Rectal smooth muscle tissue (tissue), 1 donor: ENCODE data around the gene ZG16B.
A peak's percentile ranks its signal among the peaks of the same experiment; 100 is the strongest.

ENCODE experiments used
- H3K27ac ChIP-seq: one replicate; pipeline ENCODE4 v1.7.0; 2013; ENCODE audit warnings: low read depth, low read length, inconsistent platforms
- H3K27me3 ChIP-seq: one replicate; pipeline ENCODE4 v1.7.0; 2013; ENCODE audit warnings: low read length; ENCODE audit not compliant: control insufficient read depth, insufficient read depth
- H3K36me3 ChIP-seq: one replicate; pipeline ENCODE4 v1.7.0; 2013; ENCODE audit warnings: low read length; ENCODE audit not compliant: control insufficient read depth, insufficient read depth
- H3K4me1 ChIP-seq: one replicate; pipeline ENCODE4 v1.7.0; 2013; ENCODE audit warnings: low read length; ENCODE audit not compliant: control insufficient read depth, insufficient read depth
- H3K4me3 ChIP-seq: one replicate; pipeline ENCODE4 v1.7.0; 2013; ENCODE audit warnings: low read length
- H3K9ac ChIP-seq: one replicate; pipeline ENCODE4 v1.7.0; 2013; ENCODE audit warnings: low read length

The ZG16B gene

DNA sequence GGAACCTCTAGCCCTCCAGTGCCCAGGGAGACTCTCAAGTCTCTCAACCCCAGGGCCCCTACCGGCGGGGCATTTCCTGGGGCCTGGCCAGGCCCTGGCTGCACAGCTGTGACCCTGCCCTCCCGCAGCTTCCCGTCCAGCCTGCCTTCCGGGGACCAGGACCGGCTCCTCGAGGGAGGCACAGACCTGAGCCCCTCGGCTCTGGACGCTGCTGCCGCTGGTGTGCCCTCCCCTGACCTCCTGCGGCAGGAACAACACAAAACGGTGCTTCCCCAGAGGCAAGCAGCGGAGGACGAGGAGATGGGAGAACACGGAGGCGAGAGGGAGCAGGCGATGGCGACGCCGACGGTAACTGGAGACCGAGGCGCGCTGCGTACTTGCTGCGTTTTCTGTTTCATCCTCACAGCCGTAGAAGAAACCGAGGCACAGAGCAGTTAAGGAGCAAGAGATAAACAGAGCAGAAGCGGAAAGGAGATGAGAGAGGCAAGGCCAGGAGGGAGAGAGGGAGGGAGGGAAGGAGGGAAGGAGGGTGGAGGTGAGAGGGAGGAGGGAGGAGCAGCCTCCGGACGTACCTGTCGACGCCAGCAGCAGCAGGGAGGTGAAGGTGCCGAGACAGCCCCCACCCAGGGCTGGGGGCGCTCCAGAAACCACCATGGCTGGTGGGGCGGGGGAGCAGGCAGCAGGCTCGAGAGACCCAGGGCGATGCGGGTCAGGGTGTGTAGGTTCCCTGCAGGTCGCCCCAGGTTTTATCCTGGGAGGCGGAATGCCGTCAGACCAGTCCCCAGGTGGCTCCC lies 27.5 kb downstream of the ZG16B start, which contains the start of gene PRSS22:
Gene PRSS22 (minus strand): TSS at position 720 of the 794 bp plus-strand sequence. CDS start 66 bp downstream, at position 654.
- no peaks in the 10 kb centered on the region for H3K4me1 ChIP-seq
- H3K36me3 ChIP-seq, result no peaks in the 10 kb centered on the region
- no peak within 1 kb of the TSS for H3K27ac ChIP-seq
- no peak within 1 kb of the TSS for H3K9ac ChIP-seq
- peaks cover 17% of the 10 kb centered on the region for H3K27me3 ChIP-seq
- no peak within 1 kb of the TSS for H3K4me3 ChIP-seq

DNA sequence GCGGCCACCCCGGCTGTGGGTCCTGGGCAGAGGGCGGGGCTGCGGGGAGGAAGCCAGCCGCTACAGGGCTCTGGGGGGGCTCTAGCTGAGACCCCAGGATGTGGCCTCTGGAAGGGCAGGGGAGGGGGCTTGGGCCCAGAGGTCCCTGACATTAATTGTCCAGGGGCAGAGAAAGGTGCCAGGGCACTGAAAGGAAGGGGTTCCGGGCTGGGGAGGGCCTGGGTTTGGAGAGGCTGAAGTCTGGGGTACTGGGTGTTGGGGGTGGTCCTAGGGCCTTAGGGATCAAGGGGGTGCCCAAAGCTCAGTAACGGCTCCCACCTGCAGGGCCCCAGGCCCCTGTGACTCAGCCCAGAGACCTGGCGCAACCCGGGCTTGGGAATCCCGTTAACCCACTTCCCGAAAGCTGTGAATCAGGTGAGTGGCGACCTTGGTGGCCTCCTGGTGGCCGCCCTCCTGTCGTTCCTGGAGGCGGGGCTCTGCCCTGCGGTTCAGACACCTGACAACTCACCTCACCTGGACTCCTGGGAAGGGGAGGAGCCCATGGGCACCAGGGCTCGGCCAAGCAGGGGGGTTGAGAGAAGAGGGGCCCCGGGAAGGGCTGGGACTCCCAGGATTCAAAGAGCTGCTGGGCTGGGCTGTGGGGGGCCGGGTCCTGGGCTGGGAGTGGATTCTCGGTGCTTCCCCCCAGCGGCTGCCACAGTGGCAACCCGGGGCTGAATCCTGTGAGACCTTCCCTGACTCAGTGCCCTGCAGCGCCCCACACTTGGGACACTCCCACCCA lies 28.3 kb downstream of the ZG16B start:
- Histone ChIP-seq H3K9ac (no peak overlapping the region), H3K36me3 (no peaks in the 10 kb centered on the region), H3K4me3 (no peak overlapping the region), H3K27ac (no peak overlapping the region), H3K27me3 (peaks cover 15% of the 10 kb centered on the region), H3K4me1 (no peaks in the 10 kb centered on the region)

- Histone ChIP-seq H3K27me3 (peaks cover 14% of the 10 kb centered on the region), H3K4me1 (no peaks in the 10 kb centered on the region), H3K36me3 (no peaks in the 10 kb centered on the region), H3K9ac (no peak overlapping the region), H3K4me3 (no peak overlapping the region), H3K27ac (no peak overlapping the region)
These were observed 29.7 kb downstream of the ZG16B start for GRCh38 chr16:2859686-2860265.

DNA sequence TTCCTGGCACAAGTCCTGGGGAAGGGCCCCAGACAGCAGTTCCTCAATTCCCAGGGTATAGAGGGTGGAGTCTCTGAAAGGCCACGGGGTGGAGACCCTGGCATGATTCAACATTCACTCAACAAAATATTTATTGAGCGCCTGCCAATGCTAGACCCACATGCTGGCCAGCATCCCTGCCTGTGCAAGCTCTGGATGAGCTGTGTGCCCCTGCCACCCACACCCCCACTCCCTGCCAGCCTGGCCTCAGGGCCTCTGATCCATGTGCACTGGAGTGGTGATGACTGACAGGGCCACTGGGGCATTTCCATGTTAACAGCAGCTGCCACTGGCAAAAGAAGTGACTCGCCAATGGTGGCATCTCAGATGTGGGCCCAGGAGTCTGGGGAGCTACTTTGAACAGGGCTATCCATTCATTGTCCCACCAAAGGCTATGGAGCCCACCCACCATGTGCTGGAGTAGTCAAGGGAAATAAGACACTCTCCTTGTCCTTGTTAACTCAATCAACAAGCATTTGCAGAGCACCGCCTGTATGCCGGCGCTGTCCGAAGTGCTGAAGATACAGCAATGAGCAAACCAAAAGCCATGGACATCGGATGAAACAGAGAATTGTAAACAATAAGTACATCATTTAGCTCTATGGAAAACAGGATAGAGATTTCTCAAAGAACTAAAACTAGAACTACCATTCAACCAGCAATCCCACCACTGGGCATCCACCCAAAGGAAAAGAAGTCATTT lies 30.9 kb downstream of the ZG16B start:
- Histone ChIP-seq H3K4me3 (no peak overlapping the region), H3K27me3 (peaks cover 14% of the 10 kb centered on the region), H3K27ac (no peak overlapping the region), H3K4me1 (no peaks in the 10 kb centered on the region), H3K36me3 (no peaks in the 10 kb centered on the region), H3K9ac (no peak overlapping the region)

- no peak overlapping the region for H3K4me3 ChIP-seq
- no peaks in the 10 kb centered on the region for H3K27me3 ChIP-seq
- H3K4me1 ChIP-seq, result no peaks in the 10 kb centered on the region
- H3K36me3 ChIP-seq, result no peaks in the 10 kb centered on the region
- H3K9ac ChIP-seq, result no peak overlapping the region
- no peak overlapping the region for H3K27ac ChIP-seq
These were observed 35.5 kb downstream of the ZG16B start for GRCh38 chr16:2865651-2866050.

DNA sequence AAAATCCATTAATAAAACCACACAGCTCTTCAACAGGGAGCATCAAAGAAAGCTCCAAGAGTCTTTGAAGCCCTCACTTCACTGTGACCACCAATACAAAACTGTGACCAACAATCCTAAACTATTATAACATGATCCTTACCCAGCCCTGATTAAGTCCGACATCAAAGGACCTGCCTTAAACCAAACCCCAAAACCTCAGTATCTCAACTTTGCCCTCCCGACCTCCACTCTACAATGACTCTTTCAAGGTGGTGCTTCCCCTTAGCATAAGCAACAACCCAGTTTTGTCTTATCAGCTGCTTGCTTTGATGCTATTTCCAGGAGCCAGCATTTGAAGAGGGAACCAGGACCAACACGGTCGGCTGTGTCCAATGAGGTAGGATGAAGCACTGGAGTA lies 36.3 kb downstream of the ZG16B start:
- no peak overlapping the region for H3K4me3 ChIP-seq
- no peaks in the 10 kb centered on the region for H3K4me1 ChIP-seq
- H3K27ac ChIP-seq, result no peak overlapping the region
- H3K36me3 ChIP-seq, result no peaks in the 10 kb centered on the region
- no peaks in the 10 kb centered on the region for H3K27me3 ChIP-seq
- H3K9ac ChIP-seq, result no peak overlapping the region

GRCh38 chr16:2867661-2867986 lies 37.5 kb downstream of the ZG16B start:
- Histone ChIP-seq H3K27ac (peak overlapping the region; percentile 96), H3K27me3 (no peaks in the 10 kb centered on the region), H3K9ac (peak overlapping the region; percentile 19), H3K36me3 (no peaks in the 10 kb centered on the region), H3K4me1 (no peaks in the 10 kb centered on the region), H3K4me3 (peak overlapping the region; percentile 60)

DNA sequence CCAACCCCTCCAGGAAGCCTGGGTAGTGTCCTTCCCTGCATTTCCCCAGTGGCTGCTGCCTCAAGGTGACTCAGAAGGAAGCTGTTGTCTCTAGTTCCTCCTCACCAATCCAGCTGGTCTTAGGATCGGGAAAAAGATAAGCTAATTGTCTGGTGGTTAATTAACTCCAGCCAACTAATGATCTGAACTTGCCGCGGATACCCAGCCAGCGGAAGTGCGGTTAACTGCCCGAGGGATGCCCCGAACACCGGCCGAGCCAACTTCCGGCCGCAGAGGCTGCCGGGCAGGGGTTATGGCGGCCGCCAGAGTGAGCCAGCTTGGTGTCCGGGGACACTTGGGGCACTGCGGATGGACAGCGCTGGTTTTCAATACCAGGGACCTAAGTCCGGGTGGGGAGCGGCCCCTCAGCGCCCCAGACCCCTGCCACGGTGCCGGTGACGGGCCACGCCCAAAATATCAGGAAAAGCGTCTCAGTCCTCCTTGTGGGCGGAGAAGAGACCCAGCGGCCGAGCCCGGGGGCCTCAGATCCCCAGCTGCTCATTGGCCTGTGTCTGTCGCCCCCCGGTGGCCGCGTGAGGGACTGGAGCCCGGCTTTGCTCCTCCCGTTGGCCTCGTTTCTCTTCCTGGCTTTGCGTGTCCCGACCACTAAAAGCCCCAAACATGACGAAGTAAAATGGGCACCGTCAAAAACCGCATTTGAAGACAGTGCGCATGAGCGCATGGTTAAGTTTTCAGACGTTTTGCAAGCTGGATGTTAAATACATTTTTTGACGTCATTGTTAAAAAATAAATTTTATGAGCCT lies 38.1 kb downstream of the ZG16B start:
- H3K4me1 ChIP-seq, result no peaks in the 10 kb centered on the region
- peak overlapping the region; percentile 60 for H3K4me3 ChIP-seq
- H3K27ac ChIP-seq, result peak overlapping the region; percentile 96
- no peaks in the 10 kb centered on the region for H3K36me3 ChIP-seq
- peak overlapping the region; percentile 51 for H3K9ac ChIP-seq
- H3K27me3 ChIP-seq, result no peaks in the 10 kb centered on the region

GRCh38 chr16:2871926-2872325 lies 41.8 kb downstream of the ZG16B start:
- no peaks in the 10 kb centered on the region for H3K4me1 ChIP-seq
- H3K4me3 ChIP-seq, result no peak overlapping the region
- no peaks in the 10 kb centered on the region for H3K36me3 ChIP-seq
- no peak overlapping the region for H3K27ac ChIP-seq
- no peaks in the 10 kb centered on the region for H3K27me3 ChIP-seq
- H3K9ac ChIP-seq, result no peak overlapping the region

- H3K4me3 ChIP-seq, result no peak overlapping the region
- H3K36me3 ChIP-seq, result no peaks in the 10 kb centered on the region
- no peak overlapping the region for H3K9ac ChIP-seq
- H3K27ac ChIP-seq, result no peak overlapping the region
- H3K27me3 ChIP-seq, result no peaks in the 10 kb centered on the region
- no peaks in the 10 kb centered on the region for H3K4me1 ChIP-seq
These were observed 44.2 kb downstream of the ZG16B start for GRCh38 chr16:2874032-2874911.

- no peaks in the 10 kb centered on the region for H3K4me1 ChIP-seq
- H3K4me3 ChIP-seq, result no peak overlapping the region
- H3K27me3 ChIP-seq, result no peaks in the 10 kb centered on the region
- no peaks in the 10 kb centered on the region for H3K36me3 ChIP-seq
- H3K27ac ChIP-seq, result no peak overlapping the region
- no peak overlapping the region for H3K9ac ChIP-seq
These were observed 44.8 kb downstream of the ZG16B start for GRCh38 chr16:2874912-2875362.
